Suprapubic skin (tissue), 3 donors: Measurements from ENCODE around the gene BRIP1.

Experiments used
- CTCF ChIP-seq, 2 donors: fragments of 200-600 bp in 1 of 2; fragments of 450-650 bp in 1 of 2; sonication (generic) in 1 of 2; IDR thresholded peaks; one replicate each; pipeline ENCODE4 v1.5.1; 2016 to 2019; ENCODE audit warnings: antibody characterized with exemption in 2 of 2, mild to moderate bottlenecking in 1 of 2, moderate library complexity in 1 of 2
- EP300 ChIP-seq: sonication (generic); formaldehyde crosslinking; IDR thresholded peaks from one replicate; pipeline ENCODE4 v1.6.1; 2017; ENCODE audit warnings: antibody characterized with exemption

- TF ChIP-seq CTCF (IDR thresholded peaks at IDR 0.05) (no peak), EP300 (no peak)
Measured at GRCh38 chr17:61756561-61756960, 106.8 kb downstream of the BRIP1 start.
